ENCODE measurements around the gene CALY. TPM values are rescaled to one million over a fixed set of nuclear protein-coding genes. Genes with fewer than 3 reads are reported as not detected.

The CALY gene
- total RNA-seq, 1 experiment from 2014 or later, result not detected

GRCh38 chr10:133347710-133348517 is 11.2 kb upstream of the CALY start:
- ATAC-seq (no peak), DNase-seq (no peak)
- Histone ChIP-seq H3K27me3 (ENCODE audit: low read length) (no peaks in the 10 kb centered on the region), H4K20me1 (ENCODE audit: low read length) (no peaks in the 10 kb centered on the region), H3K36me3 (ENCODE audit: low read depth, low read length) (no peaks in the 10 kb centered on the region), H3K9ac (ENCODE audit: low read length) (no peak overlapping the region), H3K4me2 (ENCODE audit: low read length) (no peak overlapping the region), H3K79me2 (ENCODE audit: low read length) (no peaks in the 10 kb centered on the region), H3K9me2 (replicated peaks; ENCODE audit: low read length) (no peaks in the 10 kb centered on the region), H3K4me1 (ENCODE audit: insufficient read depth, low read length) (peaks cover 5% of the 10 kb centered on the region; the same call in 1 of the 2 replicates), H2AFZ (ENCODE audit: low read length) (no peak overlapping the region), H3K4me3 (ENCODE audit: low read length) (no peak overlapping the region), H3K9me3 (ENCODE audit: low read length) (no peaks in the 10 kb centered on the region), H3K27ac (ENCODE audit: low read length) (no peak overlapping the region), H3F3A (ENCODE audit: low read length, unreplicated experiment) (no peaks in the 10 kb centered on the region)
- TF ChIP-seq EZH2 (IDR thresholded peaks at IDR 0.05; ENCODE audit: low read length, unreplicated experiment), result no peak
- TF ChIP-seq CTCF (conservative IDR thresholded peaks at IDR 0.05; ENCODE audit: low read depth, low read length), result no peak
- TF ChIP-seq EZH2phosphoT487 (IDR thresholded peaks at IDR 0.05; ENCODE audit: borderline replicate concordance, low read length), result no peak
- BruUV-seq (replicated peaks), result no TSS peak
- ChIA-PET CTCF (no interaction called here), POLR2A (ENCODE audit: unreplicated experiment) (interaction anchor here (0.6 kb wide), 1 partner anchor 31 kb away, joined by 3 read pairs; the partner anchor contains the start of gene PAOX)
- intact Hi-C loops (cut with micrococcal nuclease), result no loop called here

- H3K9me3 ChIP-seq (ENCODE audit: low read length), result no peaks in the 10 kb centered on the region
- no peak overlapping the region for H3K9ac ChIP-seq (ENCODE audit: low read length)
- no peak overlapping the region for H3K4me2 ChIP-seq (ENCODE audit: low read length)
- no peak overlapping the region for H3K4me3 ChIP-seq (ENCODE audit: low read length)
- peaks cover 5% of the 10 kb centered on the region; the same call in 1 of the 2 replicates for H3K4me1 ChIP-seq (ENCODE audit: insufficient read depth, low read length)
- CTCF ChIA-PET, result no interaction called here
- POLR2A ChIA-PET (ENCODE audit: unreplicated experiment), result no interaction called here
- no peaks in the 10 kb centered on the region for H4K20me1 ChIP-seq (ENCODE audit: low read length)
- no peak overlapping the region for H2AFZ ChIP-seq (ENCODE audit: low read length)
- H3K79me2 ChIP-seq (ENCODE audit: low read length), result no peaks in the 10 kb centered on the region
- no peaks in the 10 kb centered on the region for H3K27me3 ChIP-seq (ENCODE audit: low read length)
- TF ChIP-seq EZH2phosphoT487 (IDR thresholded peaks at IDR 0.05; ENCODE audit: borderline replicate concordance, low read length), result no peak
- no peak for TF ChIP-seq EZH2 (IDR thresholded peaks at IDR 0.05; ENCODE audit: low read length, unreplicated experiment)
- no peak for TF ChIP-seq CTCF (conservative IDR thresholded peaks at IDR 0.05; ENCODE audit: low read depth, low read length)
- intact Hi-C loops (cut with micrococcal nuclease), result no loop called here
- ATAC-seq (no peak), DNase-seq (no peak)
- no peak overlapping the region for H3K27ac ChIP-seq (ENCODE audit: low read length)
- H3K9me2 ChIP-seq (replicated peaks; ENCODE audit: low read length), result no peaks in the 10 kb centered on the region
- BruUV-seq (replicated peaks), result no TSS peak
- no peaks in the 10 kb centered on the region for H3K36me3 ChIP-seq (ENCODE audit: low read depth, low read length)
- H3F3A ChIP-seq (ENCODE audit: low read length, unreplicated experiment), result no peaks in the 10 kb centered on the region
These were observed 9.7 kb upstream of the CALY start for GRCh38 chr10:133346413-133346812.

GRCh38 chr10:133344236-133344635 is 7.5 kb upstream of the CALY start:
- no peak overlapping the region for H3K27ac ChIP-seq (ENCODE audit: low read length)
- no peaks in the 10 kb centered on the region for H3K9me2 ChIP-seq (replicated peaks; ENCODE audit: low read length)
- peaks cover 5% of the 10 kb centered on the region; the same call in 1 of the 2 replicates for H3K4me1 ChIP-seq (ENCODE audit: insufficient read depth, low read length)
- no peak overlapping the region for H3K9ac ChIP-seq (ENCODE audit: low read length)
- ChIA-PET POLR2A (ENCODE audit: unreplicated experiment) (interaction anchor here (0.7 kb wide), 1 partner anchor 13 kb away, joined by 3 read pairs; no protein-coding TSS in a partner anchor), CTCF (interaction anchor here (0.6 kb wide), 1 partner anchor 15 kb away, joined by 4 read pairs; no protein-coding TSS in a partner anchor)
- intact Hi-C loops (cut with micrococcal nuclease), result no loop called here
- no peaks in the 10 kb centered on the region for H4K20me1 ChIP-seq (ENCODE audit: low read length)
- no peaks in the 10 kb centered on the region for H3K36me3 ChIP-seq (ENCODE audit: low read depth, low read length)
- H3F3A ChIP-seq (ENCODE audit: low read length, unreplicated experiment), result no peaks in the 10 kb centered on the region
- H3K4me3 ChIP-seq (ENCODE audit: low read length), result no peak overlapping the region
- BruUV-seq (replicated peaks), result no TSS peak
- DNase-seq (no peak), ATAC-seq (no peak)
- no peaks in the 10 kb centered on the region for H3K9me3 ChIP-seq (ENCODE audit: low read length)
- TF ChIP-seq EZH2 (IDR thresholded peaks at IDR 0.05; ENCODE audit: low read length, unreplicated experiment) (no peak), EZH2phosphoT487 (IDR thresholded peaks at IDR 0.05; ENCODE audit: borderline replicate concordance, low read length) (no peak), CTCF (conservative IDR thresholded peaks at IDR 0.05; ENCODE audit: low read depth, low read length) (no peak)
- no peak overlapping the region for H2AFZ ChIP-seq (ENCODE audit: low read length)
- H3K79me2 ChIP-seq (ENCODE audit: low read length), result no peaks in the 10 kb centered on the region
- no peak overlapping the region for H3K4me2 ChIP-seq (ENCODE audit: low read length)
- no peaks in the 10 kb centered on the region for H3K27me3 ChIP-seq (ENCODE audit: low read length)

Measured in PC-3 (cell line).